Uterus (tissue), 4 donors: ENCODE results near the gene NDUFC1. TPM values are rescaled to one million over a fixed set of nuclear protein-coding genes. Genes with fewer than 3 reads are reported as not detected.
A peak's percentile ranks its signal among the peaks of the same experiment; 100 is the strongest.
"Not testable (repeated sequence)": the region's sequence is repeated elsewhere in the genome, so short reads cannot be mapped to it uniquely, and the experiment has no call there.

Source experiments
- DNase-seq, 2 donors: peaks; one replicate each; pipeline ENCODE4 v3.0.0-alpha.2; 2019 to 2020
- H3K27ac ChIP-seq, 2 donors: fragments of 200-600 bp; sonication (generic); 1 replicate in 1 of 2; 2 replicates in 1 of 2; pipeline ENCODE4 v1.5.1; 2016 to 2018
- H3K27me3 ChIP-seq, 2 donors: fragments of 200-600 bp; sonication (generic); one replicate each; pipeline ENCODE4 v1.5.1; 2018 to 2019; ENCODE audit warnings: control low read depth in 1 of 2
- H3K36me3 ChIP-seq, 2 donors: fragments of 200-600 bp; sonication (generic); one replicate each; pipeline ENCODE4 v1.5.1; 2019; ENCODE audit warnings: control low read depth in 1 of 2
- H3K4me1 ChIP-seq, 2 donors: fragments of 200-600 bp; sonication (generic); one replicate each; pipeline ENCODE4 v1.5.1; 2018 to 2019; ENCODE audit warnings: control low read depth in 1 of 2
- H3K4me3 ChIP-seq, 2 donors: fragments of 200-600 bp; sonication (generic); 1 replicate in 1 of 2; 2 replicates in 1 of 2; pipeline ENCODE4 v1.5.1; 2018 to 2019; ENCODE audit warnings: mild to moderate bottlenecking in 1 of 2
- H3K9me3 ChIP-seq, 2 donors: fragments of 200-600 bp; sonication (generic); one replicate each; pipeline ENCODE4 v1.5.1; 2019; ENCODE audit warnings: control low read depth in 1 of 2
- POLR2A ChIP-seq, 2 donors: fragments of 450-650 bp; IDR thresholded peaks; one replicate each; pipeline ENCODE4 v1.6.1; 2016; ENCODE audit warnings: antibody characterized with exemption in 2 of 2, mild to moderate bottlenecking in 1 of 2, moderate library complexity in 1 of 2
- intact Hi-C: fragments of 100-400 bp; cut with DNase I; formaldehyde crosslinking; loops from one replicate; pipeline ENCODE4 v1.15.1; 2023; ENCODE audit warnings: low total_unique reads
- total RNA-seq, 4 donors: library from RNA; depleted of rRNA in 3 of 4; stranded (reverse); fragments of >200 nt in 3 of 4; gene quantifications; one replicate each; pipeline versions ENCODE4 v1.1.0 to v1.2.4, GENCODE V29; 2014 to 2023
- TF ChIP-seq, protein P1 (sequence below), 4 experiments: fragments of 200-600 bp in 2 of 4; fragments of 450-650 bp in 2 of 4; sonication (generic) in 2 of 4; IDR thresholded peaks; one replicate each; pipeline ENCODE4 v1.5.1; 2016 to 2019; ENCODE audit warnings: antibody characterized with exemption in 4 of 4, mild to moderate bottlenecking in 2 of 4, moderate library complexity in 1 of 4
- donor health status: DM: yes; HTN: yes; CAD: no.

The NDUFC1 gene
- total RNA-seq, 4 donors from 2014 or later = 0.77 to 43.8 (median 14.9) TPM

DNA sequence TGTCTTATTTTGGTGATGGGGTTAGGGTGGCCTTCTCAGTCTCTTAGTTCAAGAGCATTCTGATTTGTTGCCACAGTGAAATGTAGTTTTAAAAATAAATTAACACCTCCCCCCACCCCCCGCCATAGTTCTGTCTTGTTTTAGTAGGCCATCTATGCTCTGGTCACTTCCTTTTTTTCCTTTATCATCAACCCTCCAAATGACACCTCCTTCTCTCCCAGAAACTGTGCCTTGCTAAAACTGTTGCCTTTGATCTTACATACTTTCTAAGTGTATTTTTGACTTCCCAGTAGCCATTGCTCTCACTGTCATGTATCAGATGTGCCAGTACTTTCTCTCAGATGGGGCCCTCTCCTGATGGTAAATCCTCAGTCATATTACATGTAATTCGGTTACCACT lies 14.5 kb upstream of the NDUFC1 start:
- no peak overlapping the region for H3K27ac ChIP-seq
- DNase-seq = no peak
- peaks cover 0 to 8% of the 10 kb centered on the region in 2 donors for H3K4me1 ChIP-seq
- no peak overlapping the region for H3K4me3 ChIP-seq
- no peaks in the 10 kb centered on the region for H3K9me3 ChIP-seq
- intact Hi-C loops = no loop called here
- no peaks in the 10 kb centered on the region for H3K27me3 ChIP-seq
- no peaks in the 10 kb centered on the region for H3K36me3 ChIP-seq
- TF ChIP-seq, protein P1, sequence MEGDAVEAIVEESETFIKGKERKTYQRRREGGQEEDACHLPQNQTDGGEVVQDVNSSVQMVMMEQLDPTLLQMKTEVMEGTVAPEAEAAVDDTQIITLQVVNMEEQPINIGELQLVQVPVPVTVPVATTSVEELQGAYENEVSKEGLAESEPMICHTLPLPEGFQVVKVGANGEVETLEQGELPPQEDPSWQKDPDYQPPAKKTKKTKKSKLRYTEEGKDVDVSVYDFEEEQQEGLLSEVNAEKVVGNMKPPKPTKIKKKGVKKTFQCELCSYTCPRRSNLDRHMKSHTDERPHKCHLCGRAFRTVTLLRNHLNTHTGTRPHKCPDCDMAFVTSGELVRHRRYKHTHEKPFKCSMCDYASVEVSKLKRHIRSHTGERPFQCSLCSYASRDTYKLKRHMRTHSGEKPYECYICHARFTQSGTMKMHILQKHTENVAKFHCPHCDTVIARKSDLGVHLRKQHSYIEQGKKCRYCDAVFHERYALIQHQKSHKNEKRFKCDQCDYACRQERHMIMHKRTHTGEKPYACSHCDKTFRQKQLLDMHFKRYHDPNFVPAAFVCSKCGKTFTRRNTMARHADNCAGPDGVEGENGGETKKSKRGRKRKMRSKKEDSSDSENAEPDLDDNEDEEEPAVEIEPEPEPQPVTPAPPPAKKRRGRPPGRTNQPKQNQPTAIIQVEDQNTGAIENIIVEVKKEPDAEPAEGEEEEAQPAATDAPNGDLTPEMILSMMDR (IDR thresholded peaks at IDR 0.05) = no peak
- no peak for TF ChIP-seq POLR2A (IDR thresholded peaks at IDR 0.05)

DNA sequence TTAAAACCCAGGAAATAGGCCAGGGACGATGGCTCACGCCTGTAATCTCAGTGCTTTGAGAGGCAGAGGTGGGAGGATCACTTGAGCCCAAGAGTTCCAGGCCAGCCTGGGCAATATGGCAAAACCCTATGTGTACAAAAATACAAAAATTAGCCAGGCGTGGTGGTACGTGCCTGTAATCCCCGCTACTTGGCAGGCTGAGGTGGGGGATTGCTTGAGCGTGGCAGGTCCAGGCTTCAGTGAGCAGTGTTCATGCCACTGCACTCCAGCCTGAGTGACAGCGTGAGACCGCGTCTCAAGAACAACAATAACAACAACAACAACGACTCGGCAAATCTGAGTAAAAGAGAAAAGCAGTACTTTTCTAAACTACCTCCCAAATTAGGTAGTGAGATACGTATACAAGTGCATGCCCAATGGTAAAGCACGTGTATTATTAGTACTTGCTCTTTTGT lies 13.0 kb upstream of the NDUFC1 start:
- Histone ChIP-seq H3K36me3 (no peaks in the 10 kb centered on the region), H3K4me1 (peaks cover 0 to 10% of the 10 kb centered on the region in 2 donors), H3K9me3 (no peaks in the 10 kb centered on the region), H3K27ac (peak overlapping the region in 1 of 2 donors; percentile 5), H3K4me3 (no peak overlapping the region), H3K27me3 (no peaks in the 10 kb centered on the region)
- no peak for DNase-seq
- TF ChIP-seq POLR2A (IDR thresholded peaks at IDR 0.05) = no peak
- TF ChIP-seq, protein P1 (IDR thresholded peaks at IDR 0.05) = no peak
- intact Hi-C loops = no loop called here

DNA sequence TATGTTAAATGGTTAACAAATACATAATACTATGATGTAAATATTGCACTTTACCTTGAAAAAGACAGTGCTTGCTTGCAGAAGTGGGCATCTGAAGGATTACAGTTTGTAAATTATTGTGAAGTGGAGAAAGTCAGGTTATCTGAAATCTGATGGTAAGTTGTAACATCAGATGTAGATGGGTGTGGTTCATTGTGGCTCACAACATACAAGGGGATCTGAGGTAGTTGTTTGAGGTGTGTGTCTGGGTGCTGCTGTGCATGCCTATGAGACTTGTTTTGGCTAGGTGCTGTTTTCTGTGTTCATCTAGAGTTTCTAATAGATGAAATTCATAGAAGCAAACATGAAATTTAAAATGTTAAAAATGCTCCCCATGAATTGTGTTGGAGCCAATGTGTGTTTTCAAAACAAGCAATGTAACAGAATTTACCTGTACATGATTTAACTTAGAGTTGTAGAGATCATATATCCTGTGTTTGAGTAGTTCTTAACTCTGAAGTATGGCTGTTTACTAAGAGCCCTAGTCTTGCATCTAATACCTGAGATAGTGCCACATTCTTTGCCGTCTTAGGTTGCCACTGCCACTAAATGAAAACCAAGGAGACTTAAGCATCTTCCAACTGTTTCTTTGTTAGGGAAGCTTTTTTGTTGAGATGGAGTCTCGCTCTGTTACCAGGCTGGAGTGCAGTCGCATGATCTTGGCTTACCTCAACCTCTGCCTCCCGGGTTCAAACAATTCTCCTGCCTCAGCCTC lies 11.9 kb upstream of the NDUFC1 start:
- intact Hi-C loops = no loop called here
- TF ChIP-seq, protein P1 (IDR thresholded peaks at IDR 0.05) = no peak
- no peak for TF ChIP-seq POLR2A (IDR thresholded peaks at IDR 0.05)
- Histone ChIP-seq H3K4me3 (no peak overlapping the region), H3K27me3 (no peaks in the 10 kb centered on the region), H3K9me3 (no peaks in the 10 kb centered on the region), H3K27ac (no peak overlapping the region), H3K36me3 (no peaks in the 10 kb centered on the region), H3K4me1 (peaks cover 0 to 10% of the 10 kb centered on the region in 2 donors)
- no peak for DNase-seq

DNA sequence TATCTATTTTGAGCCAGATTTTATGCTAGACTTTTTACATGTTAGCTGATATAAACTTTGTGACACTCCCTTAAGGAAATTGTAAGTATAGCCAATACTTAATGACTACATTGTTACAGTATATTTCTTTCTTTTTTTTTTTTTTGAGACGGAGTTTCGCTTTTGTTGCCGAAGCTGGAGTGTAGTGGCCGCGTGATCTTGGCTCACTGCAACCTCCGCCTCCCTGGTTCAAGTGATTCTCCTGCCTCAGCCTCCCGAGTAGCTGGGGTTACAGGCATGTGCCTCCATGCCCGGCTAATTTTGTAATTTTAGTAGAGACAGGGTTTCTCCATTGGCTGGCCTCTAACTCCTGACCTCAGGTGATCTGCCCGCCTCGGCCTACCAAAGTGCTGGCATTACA lies 11.1 kb upstream of the NDUFC1 start:
- H3K9me3 ChIP-seq = not testable (repeated sequence)

DNA sequence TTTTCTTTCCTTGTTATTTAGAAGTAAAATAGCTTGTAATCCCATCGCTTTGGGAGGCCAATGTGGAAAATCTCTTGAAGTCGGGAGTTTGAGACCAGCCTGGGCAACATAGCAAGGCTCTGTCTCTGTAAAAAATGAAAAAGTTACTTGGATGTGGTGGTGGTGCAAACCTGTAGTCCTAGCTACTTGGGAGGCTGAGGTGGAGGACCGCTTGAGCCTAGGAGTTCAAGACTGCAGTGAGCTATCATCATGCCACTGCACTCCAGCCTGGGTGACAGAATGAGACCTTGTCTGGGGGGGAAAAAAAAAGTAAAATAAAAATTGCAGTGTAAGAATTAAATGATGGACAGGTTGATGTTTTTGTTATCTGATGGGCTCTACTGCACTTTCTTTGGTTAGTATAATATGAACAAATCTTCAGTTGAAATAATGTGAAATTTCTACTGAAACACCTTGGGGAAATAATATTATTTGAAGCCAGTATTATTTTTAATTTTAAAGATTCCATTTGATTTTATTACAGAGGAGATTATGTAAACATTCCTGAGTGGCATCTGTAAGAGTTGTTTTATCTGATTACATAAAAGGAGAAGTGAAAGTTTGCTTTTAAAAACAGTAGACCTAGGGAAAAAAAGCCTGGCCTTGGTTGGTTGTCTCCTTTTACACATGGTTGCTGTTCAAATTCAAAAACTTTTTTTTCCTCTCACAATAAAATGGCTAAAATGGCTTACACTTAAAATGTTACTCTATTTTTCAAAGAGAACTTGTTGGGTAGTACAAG lies 10.5 kb upstream of the NDUFC1 start:
- H3K36me3 ChIP-seq = no peaks in the 10 kb centered on the region
- peak overlapping the region in 1 of 2 donors; percentile 23 for H3K27ac ChIP-seq
- intact Hi-C loops = no loop called here
- no peaks in the 10 kb centered on the region for H3K27me3 ChIP-seq
- H3K4me3 ChIP-seq = no peak overlapping the region
- TF ChIP-seq, protein P1 (IDR thresholded peaks at IDR 0.05) = no peak
- TF ChIP-seq POLR2A (IDR thresholded peaks at IDR 0.05) = no peak
- no peak for DNase-seq
- H3K9me3 ChIP-seq = no peaks in the 10 kb centered on the region
- peaks cover 0 to 10% of the 10 kb centered on the region in 2 donors for H3K4me1 ChIP-seq

More for the DNA sequence above, 11.1 kb upstream of the NDUFC1 start:
- H3K27ac ChIP-seq, H3K27me3 ChIP-seq, H3K4me1 ChIP-seq, DNase-seq, intact Hi-C loops, H3K4me3 ChIP-seq, H3K36me3 ChIP-seq: not testable (repeated sequence)
